Activated gamma-delta T cell treated with anti-CD3 and anti-CD28 coated beads, Interleukin-2, amount 50 U/mL, for 16 hours (primary cell): Measurements from ENCODE around the gene PSMG4.

Experiments
- DNase-seq: peaks from one replicate; pipeline ENCODE4 v3.0.0-alpha.2; 2020; ENCODE audit warnings: low read depth

PSMG4 gene

GRCh38 chr6:3291346-3291745 lies 32.6 kb downstream of the PSMG4 start:
- no peak for DNase-seq

GRCh38 chr6:3291987-3292386 lies 33.2 kb downstream of the PSMG4 start:
- no peak for DNase-seq

- DNase-seq = no peak
These were observed 33.9 kb downstream of the PSMG4 start for GRCh38 chr6:3292431-3293197.

- no peak for DNase-seq
These were observed 34.8 kb downstream of the PSMG4 start for GRCh38 chr6:3293271-3294155.

GRCh38 chr6:3294396-3294795 lies 35.6 kb downstream of the PSMG4 start:
- no peak for DNase-seq

GRCh38 chr6:3294921-3295871 lies 36.4 kb downstream of the PSMG4 start:
- no peak for DNase-seq

- DNase-seq = no peak
These were observed 37.3 kb downstream of the PSMG4 start for GRCh38 chr6:3296078-3296477.

- DNase-seq = no peak
These were observed 37.8 kb downstream of the PSMG4 start for GRCh38 chr6:3296537-3296936.

- no peak for DNase-seq
These were observed 38.3 kb downstream of the PSMG4 start for GRCh38 chr6:3297006-3297405.

GRCh38 chr6:3297909-3298308 lies 39.2 kb downstream of the PSMG4 start:
- no peak for DNase-seq

- DNase-seq = no peak
These were observed 40.5 kb downstream of the PSMG4 start for GRCh38 chr6:3299221-3299620.

GRCh38 chr6:3301506-3301905 lies 42.8 kb downstream of the PSMG4 start:
- DNase-seq = no peak

- DNase-seq = no peak
These were observed 45.2 kb downstream of the PSMG4 start for GRCh38 chr6:3303795-3304411.

GRCh38 chr6:3304500-3305215 lies 45.9 kb downstream of the PSMG4 start:
- DNase-seq = no peak

- no peak for DNase-seq
These were observed 46.4 kb downstream of the PSMG4 start for GRCh38 chr6:3305216-3305565.

GRCh38 chr6:3305831-3306230 lies 47.1 kb downstream of the PSMG4 start:
- DNase-seq = no peak

- DNase-seq = no peak
These were observed 48.1 kb downstream of the PSMG4 start for GRCh38 chr6:3306848-3307247.

- no peak for DNase-seq
These were observed 48.7 kb downstream of the PSMG4 start for GRCh38 chr6:3307436-3307835.

GRCh38 chr6:3308106-3308505 lies 49.4 kb downstream of the PSMG4 start:
- no peak for DNase-seq

GRCh38 chr6:3309391-3310050 lies 50.8 kb downstream of the PSMG4 start:
- no peak for DNase-seq

GRCh38 chr6:3310051-3310448 lies 51.3 kb downstream of the PSMG4 start:
- no peak for DNase-seq
